ENCODE results near the gene SPSB2. TPM values are rescaled to one million over a fixed set of nuclear protein-coding genes. Genes with fewer than 3 reads are reported as not detected.

SPSB2 gene
- total RNA-seq, 1 donor from 2014 or later = 3.4 TPM

GRCh38 chr12:6846316-6846869 lies 26.7 kb downstream of the SPSB2 start:
- H3K27ac Mint-ChIP-seq = no peak overlapping the region
- H3K27me3 Mint-ChIP-seq = no peaks in the 10 kb centered on the region
- H3K4me1 Mint-ChIP-seq = peaks cover 30% of the 10 kb centered on the region
- peaks cover 29% of the 10 kb centered on the region for H3K36me3 Mint-ChIP-seq (ENCODE audit: low read depth)
- H3K9me3 Mint-ChIP-seq = no peaks in the 10 kb centered on the region
- no peak overlapping the region for H3K4me3 Mint-ChIP-seq
- intact Hi-C loops (cut with micrococcal nuclease) = no loop called here
- no peak for DNase-seq

- intact Hi-C loops (cut with micrococcal nuclease) = no loop called here
- Mint-ChIP-seq H3K9me3 (no peaks in the 10 kb centered on the region), H3K27me3 (no peaks in the 10 kb centered on the region), H3K27ac (no peak overlapping the region), H3K36me3 (ENCODE audit: low read depth) (peaks cover 27% of the 10 kb centered on the region), H3K4me1 (peaks cover 26% of the 10 kb centered on the region), H3K4me3 (no peak overlapping the region)
- DNase-seq = no peak
Observed at GRCh38 chr12:6845395-6845794, 27.7 kb downstream of the SPSB2 start.

GRCh38 chr12:6843118-6843902 lies 29.8 kb downstream of the SPSB2 start:
- intact Hi-C loops (cut with micrococcal nuclease) = no loop called here
- Mint-ChIP-seq H3K4me1 (peaks cover 9% of the 10 kb centered on the region), H3K27ac (no peak overlapping the region), H3K9me3 (no peaks in the 10 kb centered on the region), H3K27me3 (no peaks in the 10 kb centered on the region), H3K4me3 (no peak overlapping the region), H3K36me3 (ENCODE audit: low read depth) (peaks cover 18% of the 10 kb centered on the region)
- DNase-seq = no peak

GRCh38 chr12:6842075-6842474 lies 31.0 kb downstream of the SPSB2 start:
- Mint-ChIP-seq H3K4me1 (peaks cover 5% of the 10 kb centered on the region), H3K27me3 (no peaks in the 10 kb centered on the region), H3K4me3 (no peak overlapping the region), H3K9me3 (no peaks in the 10 kb centered on the region), H3K36me3 (ENCODE audit: low read depth) (peaks cover 12% of the 10 kb centered on the region), H3K27ac (no peak overlapping the region)
- intact Hi-C loops (cut with micrococcal nuclease) = no loop called here
- DNase-seq = no peak

GRCh38 chr12:6840761-6841515 lies 32.2 kb downstream of the SPSB2 start, which contains the start of gene GNB3:
Gene GNB3, plus strand, starts transcription at chr12:6840925. Its CDS starts 363 bp downstream, at chr12:6841288.
- H3K36me3 Mint-ChIP-seq (ENCODE audit: low read depth) = peaks cover 7% of the 10 kb centered on the region

GRCh38 chr12:6840330-6840729 lies 32.8 kb downstream of the SPSB2 start:
- peaks cover 4% of the 10 kb centered on the region for H3K4me1 Mint-ChIP-seq
- no peak for DNase-seq
- H3K36me3 Mint-ChIP-seq (ENCODE audit: low read depth) = peaks cover 4% of the 10 kb centered on the region
- H3K27ac Mint-ChIP-seq = no peak overlapping the region
- no peaks in the 10 kb centered on the region for H3K27me3 Mint-ChIP-seq
- intact Hi-C loops (cut with micrococcal nuclease) = no loop called here
- no peaks in the 10 kb centered on the region for H3K9me3 Mint-ChIP-seq
- H3K4me3 Mint-ChIP-seq = no peak overlapping the region

More at GRCh38 chr12:6840761-6841515, 32.2 kb downstream of the SPSB2 start, which contains the start of gene GNB3:
- Mint-ChIP-seq H3K9me3 (no peaks in the 10 kb centered on the region), H3K27ac (no peak within 1 kb of the TSS), H3K27me3 (no peaks in the 10 kb centered on the region), H3K4me3 (no peak within 1 kb of the TSS), H3K4me1 (peaks cover 2% of the 10 kb centered on the region)
- intact Hi-C loops (cut with micrococcal nuclease) = no loop called here
- DNase-seq = no peak

- no peak overlapping the region for H3K27ac Mint-ChIP-seq
- no peaks in the 10 kb centered on the region for H3K9me3 Mint-ChIP-seq
- DNase-seq = no peak
- no peaks in the 10 kb centered on the region for H3K27me3 Mint-ChIP-seq
- H3K4me1 Mint-ChIP-seq = peaks cover 2% of the 10 kb centered on the region
- H3K4me3 Mint-ChIP-seq = no peak overlapping the region
- H3K36me3 Mint-ChIP-seq (ENCODE audit: low read depth) = peaks cover under 1% of the 10 kb centered on the region
- intact Hi-C loops (cut with micrococcal nuclease) = no loop called here
Observed at GRCh38 chr12:6839482-6840201, 33.5 kb downstream of the SPSB2 start.

GRCh38 chr12:6838854-6839253 lies 34.2 kb downstream of the SPSB2 start:
- DNase-seq = no peak
- peaks cover 1% of the 10 kb centered on the region for H3K27me3 Mint-ChIP-seq
- H3K36me3 Mint-ChIP-seq (ENCODE audit: low read depth) = no peaks in the 10 kb centered on the region
- no peak overlapping the region for H3K27ac Mint-ChIP-seq
- H3K4me1 Mint-ChIP-seq = peaks cover 7% of the 10 kb centered on the region
- no peak overlapping the region for H3K4me3 Mint-ChIP-seq
- intact Hi-C loops (cut with micrococcal nuclease) = no loop called here
- no peaks in the 10 kb centered on the region for H3K9me3 Mint-ChIP-seq

GRCh38 chr12:6837370-6838060 lies 35.6 kb downstream of the SPSB2 start:
- H3K27me3 Mint-ChIP-seq = peaks cover 1% of the 10 kb centered on the region
- no peak for DNase-seq
- H3K9me3 Mint-ChIP-seq = no peaks in the 10 kb centered on the region
- H3K27ac Mint-ChIP-seq = no peak overlapping the region
- H3K36me3 Mint-ChIP-seq (ENCODE audit: low read depth) = no peaks in the 10 kb centered on the region
- intact Hi-C loops (cut with micrococcal nuclease) = no loop called here
- no peak overlapping the region for H3K4me3 Mint-ChIP-seq
- H3K4me1 Mint-ChIP-seq = peaks cover 7% of the 10 kb centered on the region

- H3K4me1 Mint-ChIP-seq = peaks cover 7% of the 10 kb centered on the region
Observed at GRCh38 chr12:6836851-6837250, 36.3 kb downstream of the SPSB2 start.

GRCh38 chr12:6834873-6835272 lies 38.2 kb downstream of the SPSB2 start:
- Mint-ChIP-seq H3K4me1 (peaks cover 7% of the 10 kb centered on the region), H3K4me3 (no peak overlapping the region), H3K9me3 (no peaks in the 10 kb centered on the region), H3K27ac (no peak overlapping the region), H3K27me3 (peaks cover 18% of the 10 kb centered on the region), H3K36me3 (ENCODE audit: low read depth) (no peaks in the 10 kb centered on the region)
- no peak for DNase-seq
- intact Hi-C loops (cut with micrococcal nuclease) = no loop called here

More at GRCh38 chr12:6836851-6837250, 36.3 kb downstream of the SPSB2 start:
- intact Hi-C loops (cut with micrococcal nuclease) = no loop called here
- peaks cover 2% of the 10 kb centered on the region for H3K27me3 Mint-ChIP-seq
- H3K9me3 Mint-ChIP-seq = no peaks in the 10 kb centered on the region
- H3K27ac Mint-ChIP-seq = no peak overlapping the region
- no peaks in the 10 kb centered on the region for H3K36me3 Mint-ChIP-seq (ENCODE audit: low read depth)
- DNase-seq = no peak
- H3K4me3 Mint-ChIP-seq = no peak overlapping the region

- no peak overlapping the region for H3K4me3 Mint-ChIP-seq
- H3K9me3 Mint-ChIP-seq = no peaks in the 10 kb centered on the region
- H3K4me1 Mint-ChIP-seq = peaks cover 11% of the 10 kb centered on the region
- intact Hi-C loops (cut with micrococcal nuclease) = no loop called here
- no peak for DNase-seq
- H3K27ac Mint-ChIP-seq = peak overlapping the region; percentile 9
- H3K36me3 Mint-ChIP-seq (ENCODE audit: low read depth) = no peaks in the 10 kb centered on the region
- peaks cover 18% of the 10 kb centered on the region for H3K27me3 Mint-ChIP-seq
Observed at GRCh38 chr12:6834254-6834653, 38.8 kb downstream of the SPSB2 start.

- Mint-ChIP-seq H3K9me3 (no peaks in the 10 kb centered on the region), H3K4me3 (no peak overlapping the region), H3K36me3 (ENCODE audit: low read depth) (peaks cover 2% of the 10 kb centered on the region), H3K4me1 (peaks cover 16% of the 10 kb centered on the region), H3K27me3 (peaks cover 23% of the 10 kb centered on the region), H3K27ac (no peak overlapping the region)
- intact Hi-C loops (cut with micrococcal nuclease) = no loop called here
- no peak for DNase-seq
Observed at GRCh38 chr12:6833189-6833890, 39.8 kb downstream of the SPSB2 start.
